T-helper 2 cell treated with Interferon-gamma antibody and Interleukin-4, amounts not matched to agents 5 μg/mL and 100 μg/mL, for 36 hours (primary cell): ENCODE results near the gene ASPG.

Experiments used
- DNase-seq: peaks from one replicate; pipeline ENCODE4 v3.0.0; 2021; ENCODE audit warnings: low spot score
- H3K27ac Mint-ChIP-seq: one replicate; pipeline ENCODE4 v1.8.0; 2021; ENCODE audit warnings: mild to moderate bottlenecking, mixed read lengths
- H3K27me3 Mint-ChIP-seq: one replicate; pipeline ENCODE4 v1.8.0; 2021; ENCODE audit warnings: low read depth, mixed read lengths
- H3K36me3 Mint-ChIP-seq: one replicate; pipeline ENCODE4 v1.8.0; 2021; ENCODE audit warnings: low read depth, mixed read lengths
- H3K4me1 Mint-ChIP-seq: one replicate; pipeline ENCODE4 v1.8.0; 2021; ENCODE audit warnings: low read depth, mixed read lengths
- H3K4me3 Mint-ChIP-seq: one replicate; pipeline ENCODE4 v1.8.0; 2022; ENCODE audit warnings: mild to moderate bottlenecking, moderate library complexity, mixed read lengths
- H3K9me3 Mint-ChIP-seq: one replicate; pipeline ENCODE4 v1.8.0; 2021; ENCODE audit warnings: mixed read lengths

The ASPG gene

GRCh38 chr14:104159990-104160389 is 74.5 kb downstream of the ASPG start:
- no peaks in the 10 kb centered on the region for H3K9me3 Mint-ChIP-seq
- no peak overlapping the region for H3K4me3 Mint-ChIP-seq
- H3K27ac Mint-ChIP-seq = no peak overlapping the region
- H3K36me3 Mint-ChIP-seq = no peaks in the 10 kb centered on the region
- no peaks in the 10 kb centered on the region for H3K4me1 Mint-ChIP-seq
- H3K27me3 Mint-ChIP-seq = no peaks in the 10 kb centered on the region
- no peak for DNase-seq

- no peaks in the 10 kb centered on the region for H3K36me3 Mint-ChIP-seq
- H3K9me3 Mint-ChIP-seq = no peaks in the 10 kb centered on the region
- H3K27me3 Mint-ChIP-seq = no peaks in the 10 kb centered on the region
- H3K4me3 Mint-ChIP-seq = no peak overlapping the region
- no peaks in the 10 kb centered on the region for H3K4me1 Mint-ChIP-seq
- DNase-seq = no peak
- H3K27ac Mint-ChIP-seq = no peak overlapping the region
These were observed 76.3 kb downstream of the ASPG start for GRCh38 chr14:104161602-104162367.

GRCh38 chr14:104162495-104162894 is 77.0 kb downstream of the ASPG start:
- Mint-ChIP-seq H3K27ac (no peak overlapping the region), H3K4me1 (no peaks in the 10 kb centered on the region), H3K27me3 (no peaks in the 10 kb centered on the region), H3K9me3 (no peaks in the 10 kb centered on the region), H3K4me3 (no peak overlapping the region), H3K36me3 (no peaks in the 10 kb centered on the region)
- DNase-seq = no peak

- H3K4me1 Mint-ChIP-seq = no peaks in the 10 kb centered on the region
- H3K4me3 Mint-ChIP-seq = no peak overlapping the region
- no peak for DNase-seq
- no peaks in the 10 kb centered on the region for H3K27me3 Mint-ChIP-seq
- H3K9me3 Mint-ChIP-seq = no peaks in the 10 kb centered on the region
- no peaks in the 10 kb centered on the region for H3K36me3 Mint-ChIP-seq
- H3K27ac Mint-ChIP-seq = no peak overlapping the region
These were observed 78.0 kb downstream of the ASPG start for GRCh38 chr14:104163541-104163940.

- Mint-ChIP-seq H3K4me3 (no peak overlapping the region), H3K9me3 (no peaks in the 10 kb centered on the region), H3K4me1 (no peaks in the 10 kb centered on the region), H3K27ac (no peak overlapping the region), H3K27me3 (no peaks in the 10 kb centered on the region), H3K36me3 (no peaks in the 10 kb centered on the region)
- no peak for DNase-seq
These were observed 78.5 kb downstream of the ASPG start for GRCh38 chr14:104164041-104164440.

GRCh38 chr14:104164512-104164911 is 79.0 kb downstream of the ASPG start:
- Mint-ChIP-seq H3K27me3 (no peaks in the 10 kb centered on the region), H3K27ac (no peak overlapping the region), H3K4me3 (no peak overlapping the region), H3K36me3 (no peaks in the 10 kb centered on the region), H3K9me3 (no peaks in the 10 kb centered on the region), H3K4me1 (no peaks in the 10 kb centered on the region)
- DNase-seq = no peak
